ENCODE results near the gene EXOC6B. TPM values are rescaled to one million over a fixed set of nuclear protein-coding genes. Genes with fewer than 3 reads are reported as not detected.

Gene EXOC6B
- total and polyA plus RNA-seq, 4 donors: 5.8 to 45.9 (median 26.2) TPM

DNA sequence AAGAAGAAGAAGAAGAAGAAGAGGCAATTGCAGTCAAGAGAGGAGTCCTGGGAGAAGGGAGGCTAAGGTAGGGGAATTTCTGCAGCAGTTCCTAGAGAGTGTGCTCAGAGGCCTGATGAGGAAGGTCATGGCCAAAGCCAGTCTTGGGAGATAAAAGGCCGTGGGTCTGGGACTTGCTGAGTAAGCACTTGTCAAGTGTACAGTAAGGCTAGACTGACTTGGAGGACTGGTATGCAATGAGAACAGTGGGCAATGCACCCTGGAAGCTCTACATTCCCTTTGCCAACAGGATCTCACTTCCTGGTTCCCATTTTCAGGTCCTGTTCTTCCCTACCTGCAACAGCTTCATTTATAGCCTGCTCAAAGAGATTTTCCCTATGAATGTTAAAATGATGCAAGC lies 649.6 kb downstream of the EXOC6B start:
- Histone ChIP-seq H3K27me3 (ENCODE audit: control insufficient read depth in 1 of 2, insufficient read depth in 2 of 2, low read length in 1 of 2) (no peaks in the 10 kb centered on the region), H3K4me1 (ENCODE audit: control insufficient read depth in 1 of 2, insufficient read depth in 2 of 2, low read length in 2 of 2) (no peaks in the 10 kb centered on the region), H3K9me3 (ENCODE audit: control insufficient read depth, low read length) (no peaks in the 10 kb centered on the region), H3K27ac (ENCODE audit: low read depth in 1 of 2, low read length in 2 of 2) (no peak overlapping the region), H3K4me3 (ENCODE audit: low read length in 2 of 2) (no peak overlapping the region), H3K36me3 (ENCODE audit: control insufficient read depth in 1 of 2, insufficient read depth in 2 of 2, low read length in 1 of 2) (peaks cover 4 to 8% of the 10 kb centered on the region in 2 donors)
- WGBS, 2 donors: 69 to 73% methylated on average over 1 of the region's 1 CpG
- DNase-seq: no peak
- ATAC-seq (ENCODE audit: low FRiP score): no peak
- intact Hi-C loops (cut with DNase I): loop anchor here in 1 of 2 donors (10.0 kb wide), 1 partner anchor 399 kb away; no protein-coding TSS in a partner anchor

DNA sequence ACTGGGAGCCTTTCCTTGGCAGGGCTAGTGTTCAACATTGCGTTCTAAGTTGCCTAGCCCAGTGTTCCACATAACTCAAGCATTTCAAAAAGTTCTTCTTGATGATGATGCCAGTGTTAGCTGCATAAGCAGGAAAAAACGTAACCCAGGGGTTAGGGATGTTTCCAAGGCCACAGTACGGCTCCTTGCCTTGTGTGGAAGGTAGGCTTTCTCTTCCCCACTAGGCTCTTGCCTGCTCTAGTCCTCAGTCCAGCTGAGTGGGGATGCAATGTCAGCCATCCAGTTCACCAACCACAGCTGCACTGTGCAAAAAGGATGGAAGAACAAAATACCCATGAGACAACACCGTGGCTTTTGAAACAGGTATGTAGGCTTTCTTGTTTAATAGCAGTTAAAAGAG lies 650.2 kb downstream of the EXOC6B start:
- no peak for ATAC-seq (ENCODE audit: low FRiP score)
- Histone ChIP-seq H3K36me3 (ENCODE audit: control insufficient read depth in 1 of 2, insufficient read depth in 2 of 2, low read length in 1 of 2) (peaks cover 4 to 8% of the 10 kb centered on the region in 2 donors), H3K27me3 (ENCODE audit: control insufficient read depth in 1 of 2, insufficient read depth in 2 of 2, low read length in 1 of 2) (no peaks in the 10 kb centered on the region), H3K9me3 (ENCODE audit: control insufficient read depth, low read length) (no peaks in the 10 kb centered on the region), H3K4me1 (ENCODE audit: control insufficient read depth in 1 of 2, insufficient read depth in 2 of 2, low read length in 2 of 2) (no peaks in the 10 kb centered on the region), H3K27ac (ENCODE audit: low read depth in 1 of 2, low read length in 2 of 2) (no peak overlapping the region), H3K4me3 (ENCODE audit: low read length in 2 of 2) (no peak overlapping the region)
- no peak for DNase-seq
- intact Hi-C loops (cut with DNase I): loop anchor here in 1 of 2 donors (10.0 kb wide), 1 partner anchor 399 kb away; no protein-coding TSS in a partner anchor
- WGBS, 2 donors: 91 to 92% methylated on average over 4 of the region's 4 CpGs

DNA sequence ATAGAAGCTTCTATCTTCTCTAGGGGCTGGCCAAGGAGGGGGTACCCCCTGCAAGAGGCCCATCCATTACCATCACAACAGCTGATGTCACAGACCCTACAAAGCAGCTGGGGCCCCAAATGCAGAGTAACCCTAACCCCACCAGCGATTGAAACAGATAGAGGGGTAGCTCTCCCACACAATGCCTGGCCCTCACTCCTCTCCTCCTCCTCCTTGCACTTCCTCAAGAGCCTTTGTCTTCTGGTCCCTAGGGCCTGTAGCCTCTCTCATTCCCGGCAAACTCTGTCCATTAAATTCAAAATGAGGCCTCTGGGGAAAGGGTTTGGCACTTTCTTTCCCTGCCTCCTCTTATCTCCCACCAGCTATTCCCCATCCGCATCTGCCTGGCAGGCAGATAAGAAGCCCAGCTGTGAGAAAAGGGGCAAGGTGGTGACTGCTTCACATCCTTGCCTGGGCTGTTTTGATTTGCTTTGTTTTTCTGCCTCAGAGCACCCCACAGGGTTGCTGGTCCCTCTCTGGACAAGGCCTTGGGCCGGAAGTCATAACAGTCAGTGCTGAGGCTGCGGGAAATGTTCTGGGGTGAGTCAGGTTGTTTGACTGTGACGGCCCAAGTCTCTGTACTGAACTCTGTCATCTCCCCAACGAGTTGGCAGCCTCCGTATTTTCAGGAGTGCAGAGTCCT lies 652.1 kb downstream of the EXOC6B start:
- ATAC-seq (ENCODE audit: low FRiP score) (peak; percentile 29), DNase-seq (no peak)
- WGBS, 2 donors: 54 to 61% methylated on average over 8 of the region's 8 CpGs
- Histone ChIP-seq H3K36me3 (ENCODE audit: control insufficient read depth in 1 of 2, insufficient read depth in 2 of 2, low read length in 1 of 2) (peaks cover 4% of the 10 kb centered on the region in 2 donors), H3K9me3 (ENCODE audit: control insufficient read depth, low read length) (no peaks in the 10 kb centered on the region), H3K27me3 (ENCODE audit: control insufficient read depth in 1 of 2, insufficient read depth in 2 of 2, low read length in 1 of 2) (no peaks in the 10 kb centered on the region), H3K27ac (ENCODE audit: low read depth in 1 of 2, low read length in 2 of 2) (no peak overlapping the region), H3K4me1 (ENCODE audit: control insufficient read depth in 1 of 2, insufficient read depth in 2 of 2, low read length in 2 of 2) (no peaks in the 10 kb centered on the region), H3K4me3 (ENCODE audit: low read length in 2 of 2) (no peak overlapping the region)
- intact Hi-C loops (cut with DNase I): loop anchor here in 1 of 2 donors (10.0 kb wide), 1 partner anchor 401 kb away; no protein-coding TSS in a partner anchor

DNA sequence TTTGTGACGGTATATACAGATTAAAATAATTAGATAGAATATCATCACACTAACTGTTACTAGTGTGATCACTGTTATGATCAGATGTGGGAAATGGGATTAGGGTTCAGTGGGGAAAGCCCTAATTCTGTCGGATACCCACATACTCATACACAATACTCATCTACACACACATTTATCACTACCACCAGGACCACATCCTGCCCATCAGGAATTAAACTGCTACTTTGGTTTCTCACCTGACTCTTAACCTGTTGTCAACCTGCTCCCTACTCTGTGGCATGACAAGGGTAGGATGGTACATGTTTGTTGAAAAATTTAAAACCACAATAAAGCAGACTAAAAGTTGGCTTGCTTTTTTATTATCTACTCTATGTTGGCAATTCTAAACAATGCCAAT lies 653.4 kb downstream of the EXOC6B start:
- DNase-seq (no peak), ATAC-seq (ENCODE audit: low FRiP score) (no peak)
- Histone ChIP-seq H3K36me3 (ENCODE audit: control insufficient read depth in 1 of 2, insufficient read depth in 2 of 2, low read length in 1 of 2) (peaks cover 0 to 3% of the 10 kb centered on the region in 2 donors), H3K4me3 (ENCODE audit: low read length in 2 of 2) (no peak overlapping the region), H3K4me1 (ENCODE audit: control insufficient read depth in 1 of 2, insufficient read depth in 2 of 2, low read length in 2 of 2) (no peaks in the 10 kb centered on the region), H3K27me3 (ENCODE audit: control insufficient read depth in 1 of 2, insufficient read depth in 2 of 2, low read length in 1 of 2) (no peaks in the 10 kb centered on the region), H3K9me3 (ENCODE audit: control insufficient read depth, low read length) (no peaks in the 10 kb centered on the region), H3K27ac (ENCODE audit: low read depth in 1 of 2, low read length in 2 of 2) (no peak overlapping the region)
- WGBS, 2 donors: 95 to 97% methylated on average over 2 of the region's 2 CpGs
- intact Hi-C loops (cut with DNase I): loop anchor here in 1 of 2 donors (10.0 kb wide), 1 partner anchor 402 kb away; no protein-coding TSS in a partner anchor

DNA sequence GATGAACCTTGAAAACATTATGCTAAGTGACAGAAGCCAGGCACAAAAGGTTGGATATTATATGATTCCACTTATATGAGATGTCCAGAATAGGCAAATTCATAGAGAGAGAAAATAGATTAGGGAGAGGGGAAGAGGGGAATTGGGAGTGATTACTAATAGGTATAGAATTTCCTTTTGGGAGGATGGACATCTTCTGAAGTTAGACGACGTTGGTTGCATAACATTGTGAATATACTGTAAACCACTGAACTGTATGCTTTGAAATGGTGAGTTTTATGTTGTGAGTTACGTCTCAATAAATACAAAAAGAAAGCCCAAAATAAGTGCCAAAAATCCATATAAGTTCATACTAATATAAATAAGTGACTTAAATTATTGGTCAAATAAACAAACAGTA lies 659.6 kb downstream of the EXOC6B start:
- 84 to 90% methylated on average over 3 of the region's 3 CpGs for WGBS, 2 donors
- intact Hi-C loops (cut with DNase I): no loop called here
- Histone ChIP-seq H3K36me3 (ENCODE audit: control insufficient read depth in 1 of 2, insufficient read depth in 2 of 2, low read length in 1 of 2) (no peaks in the 10 kb centered on the region), H3K4me3 (ENCODE audit: low read length in 2 of 2) (no peak overlapping the region), H3K4me1 (ENCODE audit: control insufficient read depth in 1 of 2, insufficient read depth in 2 of 2, low read length in 2 of 2) (no peaks in the 10 kb centered on the region), H3K9me3 (ENCODE audit: control insufficient read depth, low read length) (no peaks in the 10 kb centered on the region), H3K27me3 (ENCODE audit: control insufficient read depth in 1 of 2, insufficient read depth in 2 of 2, low read length in 1 of 2) (no peaks in the 10 kb centered on the region), H3K27ac (ENCODE audit: low read depth in 1 of 2, low read length in 2 of 2) (no peak overlapping the region)
- DNase-seq: no peak
- no peak for ATAC-seq (ENCODE audit: low FRiP score)

DNA sequence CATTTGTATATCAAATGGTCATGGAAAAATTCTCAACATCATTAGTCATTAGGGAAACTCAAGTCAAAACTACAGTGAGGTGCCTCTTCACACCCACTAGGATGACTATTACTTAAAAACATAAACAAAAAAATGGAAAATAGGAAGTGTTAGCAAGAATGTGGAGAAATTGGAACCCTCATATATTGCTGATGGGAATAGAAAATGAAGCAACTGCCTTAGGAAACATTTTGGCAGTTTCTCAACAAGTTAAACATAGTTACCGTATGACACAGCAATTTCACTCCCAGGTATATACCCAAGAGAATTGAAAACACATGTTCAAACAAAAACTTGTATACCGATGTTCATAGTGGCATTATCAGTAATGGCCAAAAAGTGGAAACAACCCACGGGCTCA lies 660.0 kb downstream of the EXOC6B start:
- Histone ChIP-seq H3K27me3 (ENCODE audit: control insufficient read depth in 1 of 2, insufficient read depth in 2 of 2, low read length in 1 of 2) (no peaks in the 10 kb centered on the region), H3K27ac (ENCODE audit: low read depth in 1 of 2, low read length in 2 of 2) (no peak overlapping the region), H3K36me3 (ENCODE audit: control insufficient read depth in 1 of 2, insufficient read depth in 2 of 2, low read length in 1 of 2) (no peaks in the 10 kb centered on the region), H3K4me1 (ENCODE audit: control insufficient read depth in 1 of 2, insufficient read depth in 2 of 2, low read length in 2 of 2) (no peaks in the 10 kb centered on the region), H3K4me3 (ENCODE audit: low read length in 2 of 2) (no peak overlapping the region), H3K9me3 (ENCODE audit: control insufficient read depth, low read length) (no peaks in the 10 kb centered on the region)
- ATAC-seq (ENCODE audit: low FRiP score): no peak
- 74 to 88% methylated on average over 3 of the region's 3 CpGs for WGBS, 2 donors
- no peak for DNase-seq
- intact Hi-C loops (cut with DNase I): no loop called here

DNA sequence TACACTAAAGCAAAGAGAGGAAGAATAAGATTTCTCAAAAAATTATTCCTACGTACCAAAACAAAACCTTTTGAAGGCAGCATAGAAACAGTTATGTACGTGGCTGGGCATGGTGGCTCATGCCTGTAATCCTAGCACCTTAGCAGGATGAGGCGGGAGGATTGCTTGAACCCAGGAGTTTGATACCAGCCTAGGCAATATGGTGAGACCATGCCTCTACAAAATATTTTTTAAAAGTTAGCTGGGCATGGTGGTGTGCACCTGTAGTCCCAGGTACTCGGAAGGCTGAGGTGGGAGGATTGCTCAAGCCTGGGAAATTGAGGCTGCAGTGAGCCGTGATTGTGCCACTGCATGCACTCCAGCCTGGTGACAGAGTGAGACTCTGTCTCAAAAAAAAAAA lies 663.3 kb downstream of the EXOC6B start:
- DNase-seq (no peak), ATAC-seq (ENCODE audit: low FRiP score) (no peak)
- H3K27ac ChIP-seq (ENCODE audit: low read depth in 1 of 2, low read length in 2 of 2): no peak overlapping the region
- no peaks in the 10 kb centered on the region for H3K4me1 ChIP-seq (ENCODE audit: control insufficient read depth in 1 of 2, insufficient read depth in 2 of 2, low read length in 2 of 2)
- no peaks in the 10 kb centered on the region for H3K9me3 ChIP-seq (ENCODE audit: control insufficient read depth, low read length)
- H3K36me3 ChIP-seq (ENCODE audit: control insufficient read depth in 1 of 2, insufficient read depth in 2 of 2, low read length in 1 of 2): no peaks in the 10 kb centered on the region
- intact Hi-C loops (cut with DNase I): no loop called here
- H3K27me3 ChIP-seq (ENCODE audit: control insufficient read depth in 1 of 2, insufficient read depth in 2 of 2, low read length in 1 of 2): no peaks in the 10 kb centered on the region
- no peak overlapping the region for H3K4me3 ChIP-seq (ENCODE audit: low read length in 2 of 2)
- WGBS, 2 donors: 86 to 92% methylated on average over 5 of the region's 5 CpGs

DNA sequence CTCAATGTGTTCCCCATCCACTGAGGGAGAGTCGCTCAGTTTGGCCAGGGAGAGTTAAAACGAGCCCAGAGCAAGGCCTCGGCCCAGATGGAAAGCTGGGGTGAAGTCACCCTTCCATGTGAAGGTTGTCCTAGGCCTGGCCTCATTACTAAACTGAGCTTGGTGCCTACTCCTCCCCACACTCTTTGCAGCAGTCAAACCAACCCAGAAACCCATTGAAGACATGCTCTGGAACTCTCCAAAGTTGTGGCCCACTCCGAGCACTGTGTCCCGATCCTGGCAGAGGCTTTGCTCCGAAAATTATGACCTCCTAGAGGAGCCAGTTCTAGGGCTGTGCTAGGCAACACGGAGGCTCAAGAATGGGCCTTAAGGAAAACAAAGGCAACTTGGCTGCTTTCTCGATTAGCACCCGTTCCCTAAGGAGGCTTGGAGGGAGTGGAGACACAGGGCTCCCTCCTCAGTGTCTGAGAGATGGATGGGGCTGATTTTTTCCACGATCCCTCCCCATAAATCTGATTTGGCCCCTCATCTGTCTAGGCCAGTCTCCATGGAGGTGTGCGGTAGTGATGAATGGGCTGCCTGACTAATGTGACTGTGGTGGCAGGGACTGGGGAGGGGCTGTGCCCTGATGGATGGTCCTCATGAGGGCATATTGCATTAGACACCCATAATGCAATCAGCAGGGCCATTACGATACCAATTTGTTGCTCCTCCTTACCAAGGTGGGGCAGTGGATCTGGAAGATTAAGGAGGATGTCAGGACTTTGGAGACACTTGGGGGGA lies 666.4 kb downstream of the EXOC6B start:
- Histone ChIP-seq H3K4me3 (ENCODE audit: low read length in 2 of 2) (no peak overlapping the region), H3K27me3 (ENCODE audit: control insufficient read depth in 1 of 2, insufficient read depth in 2 of 2, low read length in 1 of 2) (no peaks in the 10 kb centered on the region), H3K4me1 (ENCODE audit: control insufficient read depth in 1 of 2, insufficient read depth in 2 of 2, low read length in 2 of 2) (no peaks in the 10 kb centered on the region), H3K27ac (ENCODE audit: low read depth in 1 of 2, low read length in 2 of 2) (no peak overlapping the region), H3K9me3 (ENCODE audit: control insufficient read depth, low read length) (no peaks in the 10 kb centered on the region), H3K36me3 (ENCODE audit: control insufficient read depth in 1 of 2, insufficient read depth in 2 of 2, low read length in 1 of 2) (no peaks in the 10 kb centered on the region)
- ATAC-seq (ENCODE audit: low FRiP score) (no peak), DNase-seq (no peak)
- intact Hi-C loops (cut with DNase I): no loop called here
- WGBS, 2 donors: 77 to 81% methylated on average over 12 of the region's 12 CpGs
